SIG-M5 treated with dmso at 0.1 percent for 504 hours (cell line): ENCODE data around the gene PIP4K2A.

Source experiments
- DNase-seq: peaks from one replicate; lab custom pipeline; 2025; ENCODE audit not compliant: unreplicated experiment; lab: John Stamatoyannopoulos, UW

PIP4K2A gene

GRCh38 chr10:22489975-22490374 lies 224.4 kb downstream of the PIP4K2A start:
- no peak for DNase-seq

GRCh38 chr10:22489467-22489866 lies 224.9 kb downstream of the PIP4K2A start:
- DNase-seq: peak; percentile 58

DNA sequence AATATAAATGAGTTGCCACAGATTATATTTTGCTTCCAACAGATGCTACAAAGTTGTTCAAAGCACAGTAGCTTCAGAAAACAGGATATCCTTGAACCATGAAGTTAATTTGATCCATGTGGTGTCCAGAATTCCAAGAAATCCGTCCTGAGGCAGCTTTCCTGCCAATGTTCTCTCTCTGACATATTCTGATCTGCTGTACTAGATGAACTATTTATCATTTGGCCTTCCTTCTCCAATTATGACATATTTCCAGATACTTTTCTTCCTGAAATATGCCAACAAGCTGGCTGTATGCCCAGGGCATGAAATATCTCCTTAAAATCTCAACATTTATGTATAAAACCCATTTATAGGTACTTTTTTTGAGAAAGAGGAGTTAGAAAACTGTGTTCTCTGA lies 227.9 kb downstream of the PIP4K2A start:
- no peak for DNase-seq
